Choroid plexus epithelial cell (primary cell): ENCODE results near the gene NEK9.
"Not testable (repeated sequence)": the region's sequence is repeated elsewhere in the genome, so short reads cannot be mapped to it uniquely, and the experiment has no call there.

Source experiments
- DNase-seq: peaks from one replicate; pipeline ENCODE4 v3.0.0-alpha.2; 2010; ENCODE audit warnings: low read depth
- H3K4me3 ChIP-seq: 2 replicates; pipeline ENCODE4 v1.5.1; 2011; ENCODE audit warnings: low read depth, mild to moderate bottlenecking, control low read depth, low read length, moderate library complexity
- CTCF ChIP-seq: conservative IDR thresholded peaks from 2 replicates; pipeline ENCODE4 v1.5.1; 2011; ENCODE audit warnings: low read depth, mild to moderate bottlenecking, control low read depth, inconsistent platforms, low read length, moderate library complexity

Gene NEK9

GRCh38 chr14:75068294-75069120, 58.3 kb downstream of the NEK9 start:
- DNase-seq, result no peak
- TF ChIP-seq CTCF, result no peak

DNA sequence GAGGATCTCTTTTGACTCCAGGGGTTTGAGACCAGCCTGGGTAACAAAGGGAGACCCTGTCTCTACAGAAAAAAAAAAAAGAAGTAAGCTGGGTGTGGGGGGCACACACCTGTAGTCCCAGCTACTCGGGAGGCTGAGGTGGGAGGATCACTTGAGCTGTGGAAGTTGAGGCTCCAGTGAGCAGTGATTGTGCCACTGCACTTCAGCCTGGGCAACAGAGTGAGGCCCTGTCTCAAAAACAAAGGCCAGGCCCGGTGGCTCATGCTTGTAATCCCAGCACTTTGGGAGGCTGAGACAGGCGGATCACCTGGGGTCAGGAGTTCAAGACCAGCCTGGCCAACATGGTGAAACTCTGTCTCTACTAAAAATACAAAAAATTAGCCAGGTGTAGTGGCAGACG, 59.1 kb downstream of the NEK9 start:
- not testable (repeated sequence) for H3K4me3 ChIP-seq, DNase-seq

More at GRCh38 chr14:75068294-75069120, 58.3 kb downstream of the NEK9 start:
- H3K4me3 ChIP-seq, result peak overlapping the region; percentile 72

- no peak overlapping the region for H3K4me3 ChIP-seq
- DNase-seq, result no peak
- no peak for TF ChIP-seq CTCF
Observed at GRCh38 chr14:75067212-75067611, 59.6 kb downstream of the NEK9 start.

DNA sequence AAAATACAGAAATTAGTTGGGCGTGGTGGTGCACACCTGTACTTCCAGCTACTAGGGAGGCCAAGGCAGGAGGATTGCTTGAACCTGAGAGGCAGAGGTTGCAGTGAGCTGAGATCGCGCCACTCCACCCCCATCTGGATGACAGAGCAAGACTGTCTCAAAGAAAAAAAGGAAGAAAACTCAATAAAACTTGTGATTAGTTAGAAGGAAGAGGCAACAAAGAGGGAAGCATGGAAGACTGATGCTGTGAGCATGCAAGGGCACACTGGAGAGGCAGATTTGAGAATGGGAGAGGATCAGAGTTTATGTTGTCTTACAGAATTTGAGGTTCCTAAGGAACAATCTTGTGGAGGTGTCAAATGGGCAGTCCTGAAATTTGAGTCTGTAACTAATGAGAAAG, 60.2 kb downstream of the NEK9 start:
- DNase-seq, result no peak
- H3K4me3 ChIP-seq, result no peak overlapping the region
- no peak for TF ChIP-seq CTCF

DNA sequence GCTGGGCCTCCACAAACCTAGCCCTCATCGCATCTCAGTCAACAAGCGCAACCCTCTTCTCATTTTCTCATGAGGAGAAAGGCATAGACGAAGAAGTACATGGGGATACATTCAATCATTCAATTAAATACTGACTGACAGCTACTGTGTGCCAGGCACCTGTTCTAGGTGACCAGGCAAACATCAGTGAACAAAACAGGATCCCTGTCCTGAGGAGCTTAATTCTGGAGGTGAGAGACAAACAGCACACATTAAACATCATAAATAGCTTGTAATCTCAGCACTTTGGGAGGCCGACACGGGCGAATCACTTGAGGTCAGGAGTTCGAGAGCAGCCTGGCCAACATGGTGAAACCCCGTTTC, 62.7 kb downstream of the NEK9 start:
- TF ChIP-seq CTCF, result no peak
- peak overlapping the region; percentile 95 for H3K4me3 ChIP-seq
- no peak for DNase-seq

DNA sequence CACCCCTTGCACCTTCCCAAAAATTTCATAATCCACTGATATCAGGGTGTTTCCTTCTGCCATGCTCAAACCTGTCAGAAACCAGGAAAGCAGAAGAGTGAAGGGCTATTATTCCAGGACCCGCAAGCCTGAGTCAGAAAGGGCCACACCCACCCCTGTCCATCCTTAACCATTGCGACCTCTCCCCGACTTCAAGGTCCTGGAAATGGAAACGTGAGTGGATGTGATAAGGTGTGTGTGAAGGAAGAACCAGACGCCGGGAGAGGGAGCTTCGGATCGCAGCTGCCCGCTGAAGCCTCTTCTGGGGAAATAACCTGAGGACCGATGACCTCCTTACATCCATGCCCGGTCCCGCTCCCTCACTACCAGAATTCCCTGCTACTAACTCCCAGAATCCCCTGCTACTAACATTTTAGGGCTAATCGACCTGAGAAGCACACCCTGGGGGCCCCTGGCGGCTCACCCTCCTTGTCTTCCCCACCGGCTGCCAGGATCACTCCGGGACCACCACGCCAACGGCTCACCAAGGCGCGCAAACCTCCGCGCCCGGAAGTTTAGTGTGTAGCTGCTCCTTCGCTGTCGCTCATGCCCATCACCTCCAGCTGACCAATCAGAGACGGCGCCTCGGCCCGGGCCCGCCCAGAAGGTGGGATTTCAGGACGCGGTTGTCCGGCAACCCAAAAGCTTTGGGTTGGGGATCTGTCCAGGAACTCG, 63.2 kb downstream of the NEK9 start, which contains the start of gene ACYP1:
TSS of gene ACYP1 (minus strand) at position 534 of the 714 bp plus-strand sequence. CDS start at position 63, 471 bp downstream.
- no peak for TF ChIP-seq CTCF
- peak within 1 kb of the TSS; percentile 95 for H3K4me3 ChIP-seq

DNA sequence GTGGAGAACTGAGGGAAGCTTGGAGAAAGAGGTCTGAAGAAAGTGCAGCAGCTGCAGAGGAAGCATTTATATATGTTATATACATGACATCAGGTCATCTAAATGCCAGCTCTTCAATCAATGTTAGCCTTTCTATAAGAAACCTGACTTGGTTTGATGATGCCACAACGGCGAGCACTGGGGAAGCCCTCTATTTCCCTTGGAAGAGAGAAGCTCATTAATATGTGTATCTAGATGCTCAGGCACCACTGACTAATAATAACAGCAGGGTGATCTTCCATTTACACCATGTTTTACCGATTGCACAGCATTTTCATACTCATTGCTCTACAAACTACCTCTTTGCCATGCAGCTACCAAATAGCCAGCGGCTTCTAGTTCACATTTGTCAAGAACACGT, 63.8 kb downstream of the NEK9 start:
- TF ChIP-seq CTCF, result no peak
- no peak for DNase-seq
- H3K4me3 ChIP-seq, result peak overlapping the region; percentile 95

More for the DNA sequence above, 63.2 kb downstream of the NEK9 start, which contains the start of gene ACYP1:
- peak; percentile 89 for DNase-seq
